KOPT-K1 (cell line): ENCODE results near the gene FUT8.
"Not testable (repeated sequence)": the region's sequence is repeated elsewhere in the genome, so short reads cannot be mapped to it uniquely, and the experiment has no call there.

Experiments
- H3K27ac ChIP-seq: fragments of 200-600 bp; sonication (generic); 2 replicates; pipeline ENCODE4 v1.5.1; 2016; ENCODE audit warnings: antibody characterized with exemption, mild to moderate bottlenecking, low read depth, low read length; ENCODE audit not compliant: poor library complexity, severe bottlenecking
- H3K36me3 ChIP-seq: fragments of 200-600 bp; sonication (generic); 2 replicates; pipeline ENCODE4 v1.5.1; 2017; ENCODE audit warnings: antibody characterized with exemption, mild to moderate bottlenecking, low read length, moderate library complexity; ENCODE audit not compliant: insufficient read depth
- H3K9me3 ChIP-seq: fragments of 200-600 bp; sonication (generic); 2 replicates; pipeline ENCODE4 v1.5.1; 2017; ENCODE audit warnings: antibody characterized with exemption, low read length, mild to moderate bottlenecking; ENCODE audit not compliant: insufficient read depth, poor library complexity, severe bottlenecking

FUT8 gene

DNA sequence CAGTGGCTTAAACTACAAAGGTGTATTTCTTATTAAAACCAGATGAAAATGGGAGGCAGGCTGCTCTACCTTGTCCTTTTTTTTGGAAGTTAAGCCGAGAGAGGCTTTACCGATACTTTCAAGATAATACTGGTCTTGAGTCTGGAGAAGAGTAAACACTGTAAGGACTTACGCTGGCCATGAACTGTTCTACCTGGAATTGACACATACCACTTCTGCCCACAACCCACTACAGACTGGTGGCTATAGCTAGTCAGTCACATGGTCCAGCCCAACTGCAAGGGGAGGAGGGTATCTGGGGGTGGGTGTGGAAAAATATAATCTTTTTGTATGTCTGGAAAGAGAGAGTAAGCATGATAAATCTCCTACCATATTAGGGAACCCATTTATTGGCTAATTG lies 4.4 kb upstream of the FUT8 start:
- no peaks in the 10 kb centered on the region for H3K36me3 ChIP-seq
- no peaks in the 10 kb centered on the region for H3K9me3 ChIP-seq
- H3K27ac ChIP-seq: no peak overlapping the region

DNA sequence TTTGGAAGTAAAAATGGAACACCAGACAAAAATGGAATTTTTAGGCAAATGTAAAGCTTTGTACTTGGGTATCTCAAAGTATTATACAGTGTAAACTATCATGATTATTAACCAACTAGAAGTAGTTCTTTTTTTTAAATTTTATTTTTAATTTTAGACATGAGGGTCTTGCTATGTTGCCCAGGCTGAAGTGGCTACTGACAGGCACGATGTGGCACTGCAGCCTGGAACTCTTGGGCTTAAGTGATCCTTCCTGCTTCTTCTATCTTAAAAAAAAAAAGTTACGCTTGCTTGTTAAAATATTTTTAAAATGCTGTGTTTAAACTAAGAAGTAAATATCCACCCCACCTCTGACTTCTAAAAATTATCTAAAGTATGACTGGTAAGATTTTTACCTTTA lies 1.9 kb upstream of the FUT8 start:
- H3K9me3 ChIP-seq: no peaks in the 10 kb centered on the region
- H3K27ac ChIP-seq: no peak overlapping the region
- no peaks in the 10 kb centered on the region for H3K36me3 ChIP-seq

DNA sequence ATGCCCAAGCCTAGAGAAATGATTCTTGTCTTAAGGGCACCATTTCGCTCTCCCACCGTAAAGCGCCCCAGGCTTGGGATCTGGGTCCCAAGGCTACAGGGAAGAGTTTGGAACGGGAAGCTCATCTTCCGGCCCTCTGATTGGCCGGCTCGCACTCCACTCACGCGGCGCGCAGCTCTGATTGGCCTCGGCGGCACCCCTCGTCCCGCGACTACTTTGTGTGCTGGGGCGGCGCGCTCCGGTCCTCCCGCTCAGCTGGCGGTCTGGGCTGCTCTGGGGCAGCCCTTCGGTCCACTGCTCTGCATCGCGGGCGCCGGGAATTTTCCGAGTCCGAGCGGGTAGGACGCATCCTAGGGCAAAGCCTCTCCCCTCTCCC lies 886 bp upstream of the FUT8 start:
- H3K9me3 ChIP-seq: no peaks in the 10 kb centered on the region
- H3K36me3 ChIP-seq: no peaks in the 10 kb centered on the region
- peak overlapping the region; percentile 92 for H3K27ac ChIP-seq

DNA sequence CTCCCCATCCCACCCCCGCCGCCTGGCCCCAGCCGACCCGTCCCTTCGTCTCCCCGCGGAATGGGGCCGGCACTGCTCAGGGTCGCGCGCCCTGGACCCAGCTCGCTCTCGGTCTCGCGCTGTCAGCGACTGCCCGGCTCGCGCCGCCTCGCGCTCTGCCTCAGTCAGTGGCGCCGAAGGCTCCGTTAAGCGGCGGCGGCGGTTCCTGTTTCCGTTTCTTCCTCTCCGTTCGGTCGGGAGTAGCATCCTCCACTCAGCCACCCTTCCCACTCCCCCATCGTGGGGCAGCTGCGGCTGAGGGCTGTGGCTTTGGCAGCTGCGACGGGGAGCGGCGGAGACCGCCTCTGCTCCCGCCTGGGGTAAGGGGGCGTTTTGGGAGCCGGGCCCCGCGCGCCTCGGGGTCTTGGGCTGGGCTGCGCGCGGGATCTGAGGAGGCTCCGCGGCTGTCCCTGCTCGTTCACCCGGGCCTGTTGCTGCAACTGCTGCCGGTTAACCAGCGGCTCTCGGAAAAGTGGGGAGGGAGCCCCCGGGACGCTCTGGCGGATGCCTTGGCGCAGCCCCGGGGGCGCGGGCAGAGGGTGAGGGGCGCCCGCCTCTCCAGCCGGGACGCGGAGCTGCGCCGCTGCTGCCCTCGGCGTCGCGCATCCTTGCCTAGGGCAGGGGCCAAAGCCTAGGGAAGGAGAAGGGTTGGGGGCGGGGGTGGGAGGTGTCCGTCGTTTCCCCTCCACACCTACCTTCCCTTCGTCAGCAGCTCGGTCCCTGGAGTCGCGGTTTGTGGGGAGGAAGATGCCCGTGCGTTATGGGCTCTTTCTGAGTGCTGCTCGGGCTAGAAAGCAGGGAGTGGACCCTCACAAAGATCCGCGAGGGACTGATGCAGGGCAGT lies 567 bp downstream of the FUT8 start:
- H3K36me3 ChIP-seq: no peaks in the 10 kb centered on the region; the same call in 1 of the 2 replicates
- H3K27ac ChIP-seq: peak overlapping the region; percentile 92
- H3K9me3 ChIP-seq: no peaks in the 10 kb centered on the region

DNA sequence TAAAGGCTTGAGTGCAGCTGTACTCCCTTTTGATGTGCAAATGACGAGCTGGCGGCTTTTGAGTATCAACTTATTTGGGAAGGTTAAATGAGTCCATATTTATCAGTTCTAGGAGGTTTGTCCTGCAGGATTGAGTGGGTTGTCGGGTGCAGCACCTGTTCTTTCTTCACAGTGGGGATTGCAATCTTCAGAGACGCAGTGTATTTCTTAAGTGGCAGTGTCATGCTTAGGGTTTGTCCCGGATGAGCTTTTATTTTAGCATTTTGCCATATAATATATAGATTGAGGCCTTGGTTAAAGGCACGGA lies 1.2 kb downstream of the FUT8 start:
- H3K27ac ChIP-seq: peak overlapping the region; percentile 92

DNA sequence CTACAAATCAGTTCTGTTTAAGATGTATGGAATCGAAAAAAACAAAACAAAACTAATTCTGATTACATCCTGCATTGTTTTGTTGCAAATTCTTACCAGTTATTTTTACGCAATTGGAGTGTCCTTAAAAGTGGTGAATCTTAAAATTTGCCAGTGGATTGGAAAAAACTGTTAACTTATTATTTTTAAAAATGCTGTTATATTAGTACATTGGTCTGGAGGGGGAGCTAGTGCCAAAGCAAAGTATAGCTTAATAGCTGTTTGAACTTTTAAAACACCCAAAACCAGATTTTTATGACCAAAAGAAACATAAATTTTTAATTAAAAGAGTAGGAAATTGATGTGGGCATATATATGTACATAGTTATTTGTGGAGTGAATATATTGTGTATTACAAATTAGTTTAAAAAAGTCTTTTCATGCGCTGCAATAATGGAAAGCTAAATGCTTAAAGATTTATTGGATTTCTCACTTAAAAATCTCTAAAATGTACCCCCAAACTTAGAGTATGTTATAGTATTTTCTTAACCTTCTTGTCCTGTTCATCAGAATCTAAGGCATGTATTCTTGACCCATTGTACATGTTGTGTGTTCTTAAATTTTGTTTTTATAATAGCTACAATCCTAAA lies 2.5 kb downstream of the FUT8 start:
- Histone ChIP-seq H3K27ac (peak overlapping the region; percentile 92), H3K9me3 (no peaks in the 10 kb centered on the region), H3K36me3 (no peaks in the 10 kb centered on the region; the same call in 1 of the 2 replicates)

More for the DNA sequence above, 1.2 kb downstream of the FUT8 start:
- Histone ChIP-seq H3K36me3 (no peaks in the 10 kb centered on the region; the same call in 1 of the 2 replicates), H3K9me3 (no peaks in the 10 kb centered on the region)

DNA sequence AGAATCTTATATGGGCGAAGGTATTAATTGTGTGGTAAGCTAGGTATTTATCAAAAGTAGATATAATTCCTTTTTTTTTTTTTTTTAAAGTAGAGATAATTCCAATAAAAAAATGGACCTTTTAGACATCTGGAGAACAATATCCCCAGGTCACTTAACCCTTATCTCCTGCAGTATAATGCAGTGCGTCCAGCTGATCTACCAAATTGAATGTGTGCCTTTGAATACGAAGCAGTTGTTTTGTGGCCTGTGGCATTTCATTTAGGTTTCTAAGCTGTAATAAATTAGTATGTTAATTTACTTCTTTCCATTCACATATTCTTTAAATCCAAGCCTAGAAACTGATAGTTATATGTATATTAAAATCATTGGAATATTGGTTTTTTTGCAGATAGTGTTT lies 3.1 kb downstream of the FUT8 start:
- Histone ChIP-seq H3K36me3 (no peaks in the 10 kb centered on the region; the same call in 1 of the 2 replicates), H3K9me3 (no peaks in the 10 kb centered on the region), H3K27ac (no peak overlapping the region)

DNA sequence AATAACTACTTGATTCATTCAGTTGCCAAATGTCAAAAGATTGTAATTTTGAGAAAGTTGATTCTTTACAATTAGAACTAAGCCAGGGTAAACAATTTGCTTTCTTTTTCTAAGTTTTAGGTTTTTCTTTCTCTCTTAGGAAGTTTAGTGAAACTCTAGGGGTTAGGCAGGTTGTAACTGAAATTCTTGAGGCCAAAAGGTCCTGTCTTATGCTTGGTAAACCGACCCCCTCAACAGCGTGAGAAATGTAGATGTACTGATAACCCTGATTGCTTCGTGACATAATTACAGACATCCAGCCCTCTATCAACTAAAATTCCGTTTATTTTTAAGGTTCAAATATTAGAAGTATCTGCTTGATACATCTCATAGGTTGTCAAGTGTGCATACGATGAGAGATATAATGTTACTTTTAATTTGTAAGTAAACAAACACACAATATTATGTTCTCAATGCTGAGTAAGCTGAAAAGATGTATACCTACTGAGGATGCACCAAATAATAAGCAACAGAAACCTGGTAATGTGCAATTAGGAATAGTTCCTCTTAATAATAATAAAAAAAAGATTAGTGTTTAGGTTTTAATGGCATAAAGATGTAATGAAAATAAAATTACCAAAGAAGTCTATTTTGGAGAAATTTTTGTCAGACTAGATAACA lies 7.2 kb downstream of the FUT8 start:
- Histone ChIP-seq H3K36me3 (no peaks in the 10 kb centered on the region; the same call in none of the 2 replicates), H3K27ac (peak overlapping the region; percentile 50), H3K9me3 (no peaks in the 10 kb centered on the region)

DNA sequence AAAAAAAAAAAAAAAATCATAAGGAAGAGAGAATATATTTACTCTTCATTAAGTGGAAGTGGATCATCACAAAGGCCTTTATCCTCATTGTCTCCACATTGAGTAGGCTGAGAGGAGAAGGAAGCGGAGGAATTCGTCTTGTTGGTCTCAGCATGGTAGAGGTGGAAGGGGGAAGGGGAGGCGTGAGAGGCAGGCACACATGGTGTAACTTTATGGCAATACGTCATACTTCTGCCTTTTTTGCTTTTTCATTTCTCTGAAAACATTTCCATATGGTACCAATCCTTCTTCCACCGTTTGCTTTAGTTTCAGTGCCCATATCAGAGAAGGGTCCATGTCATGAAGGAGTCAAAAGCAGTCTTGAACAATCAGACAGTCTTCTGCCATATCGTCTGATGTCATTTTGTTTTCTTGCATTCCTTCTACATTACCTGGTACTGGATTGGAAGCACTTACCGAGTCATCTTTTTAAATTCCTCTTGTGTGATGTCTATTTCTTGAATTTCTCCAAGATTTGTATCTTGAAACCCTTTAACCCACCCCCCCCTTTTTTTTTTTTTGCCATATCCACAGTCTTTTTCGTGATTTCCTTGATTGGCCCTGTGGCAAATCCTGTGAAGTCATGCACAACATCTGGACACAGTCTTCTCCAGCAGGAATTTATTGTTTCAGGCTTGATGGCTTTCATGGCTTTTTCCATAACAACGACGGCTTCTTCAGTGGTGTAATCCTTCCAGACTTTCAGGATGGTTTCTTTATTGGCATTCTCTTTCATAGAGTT lies 8.9 kb downstream of the FUT8 start:
- H3K27ac ChIP-seq: no peak overlapping the region
- no peaks in the 10 kb centered on the region for H3K9me3 ChIP-seq
- H3K36me3 ChIP-seq: peaks cover under 1% of the 10 kb centered on the region

DNA sequence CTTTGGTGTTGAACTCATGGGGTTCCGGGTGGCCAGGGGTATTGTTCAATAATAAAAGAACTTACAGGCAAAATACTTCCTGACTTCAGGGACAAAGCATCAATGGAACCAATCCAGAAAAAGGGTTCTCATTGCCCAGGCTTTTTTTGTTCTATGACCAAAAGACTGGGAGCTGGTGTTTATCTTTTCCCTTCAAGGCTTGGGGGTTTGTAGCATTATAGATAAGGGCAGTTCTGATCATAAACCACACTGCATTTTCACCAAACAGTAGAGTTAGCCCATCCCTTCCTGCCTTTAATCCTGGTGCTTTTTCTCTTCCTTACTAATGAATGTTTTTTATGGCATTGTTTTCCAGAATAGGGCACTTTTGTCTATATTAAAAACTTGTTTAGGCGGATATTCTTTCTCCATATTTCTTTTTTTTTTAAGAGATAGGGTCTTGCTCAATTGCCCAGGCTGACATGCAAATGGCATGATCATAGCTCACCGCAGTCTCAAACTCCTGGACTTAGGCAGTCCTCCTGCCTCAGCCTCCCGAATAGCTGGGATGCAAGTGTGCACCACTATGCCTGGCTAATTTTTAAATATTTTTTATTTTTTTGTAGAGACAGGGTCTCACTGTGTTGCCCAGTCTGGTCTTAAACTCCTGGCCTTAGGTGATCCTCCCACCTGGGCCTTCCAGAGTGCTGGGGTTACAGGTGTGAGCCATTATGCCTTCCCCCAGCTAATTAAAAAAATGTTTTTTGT lies 9.7 kb downstream of the FUT8 start:
- Histone ChIP-seq H3K36me3 (peaks cover 7% of the 10 kb centered on the region), H3K27ac (no peak overlapping the region), H3K9me3 (no peaks in the 10 kb centered on the region)

DNA sequence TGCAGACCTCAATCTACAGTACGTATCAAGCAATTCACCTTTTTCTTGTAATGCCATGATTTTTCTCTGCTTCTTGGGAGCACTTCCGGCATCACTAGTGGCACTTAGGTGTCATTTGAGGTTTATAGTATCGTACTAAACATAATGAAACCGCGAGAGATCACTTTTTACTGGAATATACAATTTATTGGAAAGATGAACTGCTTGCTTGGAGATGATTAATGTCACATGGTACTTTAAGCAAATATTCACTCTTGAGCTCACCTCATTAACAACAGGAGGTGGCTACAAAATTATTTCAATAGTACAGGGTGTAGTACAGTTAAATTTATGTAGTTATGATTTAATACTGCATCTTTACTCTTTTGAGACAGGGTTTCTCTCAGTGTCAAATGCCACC lies 11.5 kb downstream of the FUT8 start:
- H3K36me3 ChIP-seq: peaks cover 7% of the 10 kb centered on the region; the same call in 1 of the 2 replicates
- H3K27ac ChIP-seq: no peak overlapping the region
- H3K9me3 ChIP-seq: no peaks in the 10 kb centered on the region

DNA sequence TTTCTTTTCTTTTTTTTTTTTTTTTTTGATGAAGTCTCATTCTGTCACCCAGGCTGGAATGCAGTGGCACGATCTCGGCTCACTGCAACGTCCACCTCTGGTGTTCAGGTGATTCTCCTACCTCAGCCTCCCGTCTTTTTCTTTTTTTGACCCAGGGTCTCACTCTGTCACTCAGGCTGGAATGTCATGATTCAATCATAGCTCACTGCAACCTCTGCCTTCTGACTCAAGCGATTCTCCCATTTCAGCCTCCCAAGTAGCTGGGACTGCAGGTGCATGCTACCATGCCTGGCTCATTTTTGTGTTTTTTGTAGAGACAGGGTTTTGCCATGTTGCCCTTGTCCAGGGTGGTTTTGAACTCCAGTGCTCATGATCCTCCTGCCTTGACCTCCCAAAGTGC lies 12.0 kb downstream of the FUT8 start:
- Histone ChIP-seq H3K27ac (no peak overlapping the region), H3K9me3 (no peaks in the 10 kb centered on the region), H3K36me3 (peaks cover 7% of the 10 kb centered on the region; the same call in 1 of the 2 replicates)

DNA sequence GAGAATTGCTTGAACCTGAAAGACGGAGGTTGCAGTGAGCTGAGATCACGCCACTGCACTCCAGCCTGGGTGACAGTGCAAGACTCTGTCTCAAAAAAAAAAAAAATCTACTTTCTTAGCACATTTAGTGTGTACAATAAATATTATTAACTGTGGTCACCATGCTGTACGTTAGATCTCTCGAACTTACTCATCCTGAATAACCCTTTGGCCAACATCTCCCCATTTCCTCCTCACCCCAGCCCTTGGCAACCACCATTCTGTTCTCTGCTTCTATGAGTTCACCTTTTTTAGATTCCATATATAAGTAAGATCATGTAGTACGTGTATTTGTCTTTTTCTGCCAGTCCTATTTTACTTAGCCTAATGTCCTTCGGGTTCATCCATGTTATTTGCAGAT lies 13.4 kb downstream of the FUT8 start:
- H3K36me3 ChIP-seq: peaks cover 7% of the 10 kb centered on the region
- no peaks in the 10 kb centered on the region for H3K9me3 ChIP-seq
- no peak overlapping the region for H3K27ac ChIP-seq

DNA sequence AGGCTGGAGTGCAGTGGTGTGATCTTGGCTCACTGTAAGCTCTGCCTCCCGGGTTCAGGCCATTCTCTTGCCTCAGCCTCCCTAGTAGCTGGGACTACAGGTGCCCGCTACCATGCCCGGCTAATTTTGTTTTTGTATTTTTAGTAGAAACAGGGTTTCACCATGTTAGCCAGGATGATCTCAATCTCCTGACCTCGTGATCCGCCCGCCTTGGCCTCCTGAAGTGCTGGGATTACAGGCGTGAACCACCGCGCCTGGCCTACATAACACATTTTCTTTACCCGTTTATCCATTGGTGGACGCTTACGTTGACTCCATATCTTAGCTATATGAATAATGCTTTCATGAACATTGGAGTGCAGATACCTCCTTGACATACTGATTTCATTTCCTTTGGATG lies 14.4 kb downstream of the FUT8 start:
- H3K36me3 ChIP-seq, H3K9me3 ChIP-seq, H3K27ac ChIP-seq: not testable (repeated sequence)
